Stimulated activated naive CD4-positive, alpha-beta T cell (primary cell): ENCODE measurements around the gene EFTUD2.

Source experiments
- DNase-seq, 6 experiments: peaks; one replicate each; lab custom pipeline; 2025; lab: John Stamatoyannopoulos, UW

EFTUD2 gene

GRCh38 chr17:44925731-44926697 is 26.8 kb upstream of the EFTUD2 start:
- no peak for DNase-seq

- DNase-seq = no peak
Observed at GRCh38 chr17:44924107-44924544, 24.9 kb upstream of the EFTUD2 start.

GRCh38 chr17:44922746-44923470 is 23.7 kb upstream of the EFTUD2 start:
- DNase-seq = no peak

- no peak for DNase-seq
Observed at GRCh38 chr17:44922136-44922535, 22.9 kb upstream of the EFTUD2 start.

- DNase-seq = no peak
Observed at GRCh38 chr17:44921122-44921882, 22.1 kb upstream of the EFTUD2 start.

GRCh38 chr17:44920565-44920940 is 21.3 kb upstream of the EFTUD2 start:
- DNase-seq = no peak

GRCh38 chr17:44919885-44920564 is 20.8 kb upstream of the EFTUD2 start:
- DNase-seq = peak in 5 of 6 experiments; percentile 9 to 49 (median 34)

GRCh38 chr17:44919411-44919810 is 20.2 kb upstream of the EFTUD2 start:
- no peak for DNase-seq

GRCh38 chr17:44918006-44918405 is 18.8 kb upstream of the EFTUD2 start:
- DNase-seq = no peak

- DNase-seq = no peak
Observed at GRCh38 chr17:44917456-44917855, 18.2 kb upstream of the EFTUD2 start.

- no peak for DNase-seq
Observed at GRCh38 chr17:44916781-44917241, 17.6 kb upstream of the EFTUD2 start.

GRCh38 chr17:44915862-44916780 is 16.9 kb upstream of the EFTUD2 start:
- no peak for DNase-seq

GRCh38 chr17:44915321-44915726 is 16.1 kb upstream of the EFTUD2 start, which contains the start of gene GFAP:
Gene GFAP (minus strand): TSS chr17:44915500. CDS start chr17:44915486, 14 bp downstream.
- no peak for DNase-seq

- DNase-seq = no peak
Observed at GRCh38 chr17:44914698-44915271, 15.5 kb upstream of the EFTUD2 start.

GRCh38 chr17:44914148-44914547 is 14.9 kb upstream of the EFTUD2 start:
- no peak for DNase-seq

GRCh38 chr17:44913676-44914075 is 14.4 kb upstream of the EFTUD2 start:
- DNase-seq = no peak

GRCh38 chr17:44912763-44913544 is 13.7 kb upstream of the EFTUD2 start:
- no peak for DNase-seq

- peak; percentile 1 to 37 (median 24) for DNase-seq
Observed at GRCh38 chr17:44911133-44912001, 12.1 kb upstream of the EFTUD2 start.
